ENCODE results near the gene ARSG.
"Not testable (repeated sequence)": the region's sequence is repeated elsewhere in the genome, so short reads cannot be mapped to it uniquely, and the experiment has no call there.

Gene ARSG

DNA sequence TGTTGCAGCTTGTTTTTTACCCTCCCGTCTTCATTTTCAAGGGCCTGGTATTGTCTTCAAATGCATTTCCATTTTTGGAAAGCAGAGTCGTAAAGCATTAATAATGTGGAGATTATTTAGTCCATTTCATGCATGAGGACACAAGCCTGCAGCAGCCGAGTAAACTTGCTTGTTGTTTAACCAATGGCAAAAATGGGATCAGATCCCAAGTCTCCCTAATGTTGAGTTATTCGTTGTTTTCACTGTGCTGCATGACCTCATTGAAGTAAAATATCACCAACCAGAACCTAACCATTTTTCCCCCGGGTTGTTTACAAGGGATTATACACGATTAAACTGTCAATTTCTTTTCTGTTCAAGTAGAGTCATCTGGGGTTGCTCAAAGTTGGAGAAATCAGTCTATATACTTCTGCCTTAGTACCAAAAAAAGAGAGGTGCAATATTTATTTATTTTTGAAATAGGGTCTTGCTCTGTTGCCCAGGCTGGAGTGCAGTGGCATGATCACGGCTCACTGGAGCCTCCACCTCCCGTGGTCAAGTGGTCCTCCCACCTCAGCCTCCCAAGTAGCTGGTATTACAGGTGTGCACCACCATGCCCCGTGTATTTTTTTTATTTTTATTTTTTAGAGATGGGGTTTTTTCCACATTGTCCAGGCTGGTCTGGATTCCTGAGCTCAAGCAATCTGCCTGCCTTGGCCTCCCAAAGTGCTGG is 31.1 kb upstream of the ARSG start:
- Mint-ChIP-seq H3K27me3 (ENCODE audit: low read depth, poor library complexity) (peaks cover 23% of the 10 kb centered on the region), H3K4me1 (peaks cover 24% of the 10 kb centered on the region), H3K4me3 (no peak overlapping the region), H3K27ac (no peak overlapping the region), H3K36me3 (ENCODE audit: low read depth) (peaks cover 23% of the 10 kb centered on the region), H3K9me3 (no peaks in the 10 kb centered on the region)
- TF ChIP-seq, protein P1, sequence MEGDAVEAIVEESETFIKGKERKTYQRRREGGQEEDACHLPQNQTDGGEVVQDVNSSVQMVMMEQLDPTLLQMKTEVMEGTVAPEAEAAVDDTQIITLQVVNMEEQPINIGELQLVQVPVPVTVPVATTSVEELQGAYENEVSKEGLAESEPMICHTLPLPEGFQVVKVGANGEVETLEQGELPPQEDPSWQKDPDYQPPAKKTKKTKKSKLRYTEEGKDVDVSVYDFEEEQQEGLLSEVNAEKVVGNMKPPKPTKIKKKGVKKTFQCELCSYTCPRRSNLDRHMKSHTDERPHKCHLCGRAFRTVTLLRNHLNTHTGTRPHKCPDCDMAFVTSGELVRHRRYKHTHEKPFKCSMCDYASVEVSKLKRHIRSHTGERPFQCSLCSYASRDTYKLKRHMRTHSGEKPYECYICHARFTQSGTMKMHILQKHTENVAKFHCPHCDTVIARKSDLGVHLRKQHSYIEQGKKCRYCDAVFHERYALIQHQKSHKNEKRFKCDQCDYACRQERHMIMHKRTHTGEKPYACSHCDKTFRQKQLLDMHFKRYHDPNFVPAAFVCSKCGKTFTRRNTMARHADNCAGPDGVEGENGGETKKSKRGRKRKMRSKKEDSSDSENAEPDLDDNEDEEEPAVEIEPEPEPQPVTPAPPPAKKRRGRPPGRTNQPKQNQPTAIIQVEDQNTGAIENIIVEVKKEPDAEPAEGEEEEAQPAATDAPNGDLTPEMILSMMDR (IDR thresholded peaks at IDR 0.05) = no peak
- no peak for DNase-seq

DNA sequence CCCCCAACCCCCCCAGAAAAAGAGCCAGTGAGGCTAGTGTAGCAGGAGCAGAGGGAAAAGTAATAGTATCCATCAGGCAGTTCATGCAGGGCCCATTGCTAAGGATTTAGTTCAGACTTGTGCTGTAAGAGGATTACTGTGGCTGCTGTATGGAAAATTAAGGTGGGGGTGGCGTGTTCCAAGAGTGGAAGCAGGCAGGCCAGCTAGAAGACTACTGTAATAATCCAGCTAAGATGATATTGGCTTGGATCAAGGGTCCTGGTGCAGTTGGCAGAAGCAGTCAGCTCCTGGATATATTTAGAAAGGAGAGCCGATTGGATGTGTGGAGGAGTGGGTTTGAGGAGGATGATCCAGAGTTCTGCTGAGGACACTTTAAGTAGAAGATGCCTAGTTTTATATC is 28.8 kb upstream of the ARSG start:
- not testable (repeated sequence) for DNase-seq; H3K27ac Mint-ChIP-seq; H3K9me3 Mint-ChIP-seq; H3K36me3 Mint-ChIP-seq (ENCODE audit: low read depth); H3K4me3 Mint-ChIP-seq
- peaks cover 24% of the 10 kb centered on the region for H3K4me1 Mint-ChIP-seq
- peaks cover 27% of the 10 kb centered on the region for H3K27me3 Mint-ChIP-seq (ENCODE audit: low read depth, poor library complexity)

DNA sequence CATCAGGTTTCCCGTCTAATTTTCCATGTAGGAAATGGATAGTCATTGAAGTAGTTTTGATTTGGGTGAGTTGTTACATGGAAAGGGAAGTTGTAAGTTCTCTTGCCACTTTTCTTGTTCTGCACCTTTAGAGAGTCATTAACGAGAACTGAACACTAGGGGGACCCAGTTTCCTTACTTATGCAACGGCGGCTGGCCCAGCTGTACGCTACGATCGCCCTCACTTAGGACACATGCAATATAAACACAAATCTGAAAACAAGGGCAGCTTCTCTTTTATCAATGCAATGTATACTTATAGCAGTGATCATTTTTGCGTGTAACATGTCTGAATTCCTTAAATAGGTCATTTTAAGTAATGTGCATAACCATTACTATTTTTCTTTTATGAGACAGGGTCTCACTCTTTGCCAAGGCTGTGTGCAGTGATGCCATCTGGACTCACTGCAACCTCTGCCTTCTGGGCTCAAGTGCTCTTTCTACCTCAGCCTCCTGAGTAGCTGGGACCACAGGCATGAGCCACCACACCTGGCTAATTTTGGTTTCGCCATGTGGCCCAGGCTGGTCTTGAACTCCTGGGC is 28.1 kb upstream of the ARSG start:
- DNase-seq = peak; percentile 12
- not testable (repeated sequence) for H3K9me3 Mint-ChIP-seq; H3K27ac Mint-ChIP-seq; H3K36me3 Mint-ChIP-seq (ENCODE audit: low read depth); H3K4me3 Mint-ChIP-seq
- peaks cover 27% of the 10 kb centered on the region for H3K27me3 Mint-ChIP-seq (ENCODE audit: low read depth, poor library complexity)
- peaks cover 24% of the 10 kb centered on the region for H3K4me1 Mint-ChIP-seq
- TF ChIP-seq, protein P1 (IDR thresholded peaks at IDR 0.05) = peak; percentile 57

DNA sequence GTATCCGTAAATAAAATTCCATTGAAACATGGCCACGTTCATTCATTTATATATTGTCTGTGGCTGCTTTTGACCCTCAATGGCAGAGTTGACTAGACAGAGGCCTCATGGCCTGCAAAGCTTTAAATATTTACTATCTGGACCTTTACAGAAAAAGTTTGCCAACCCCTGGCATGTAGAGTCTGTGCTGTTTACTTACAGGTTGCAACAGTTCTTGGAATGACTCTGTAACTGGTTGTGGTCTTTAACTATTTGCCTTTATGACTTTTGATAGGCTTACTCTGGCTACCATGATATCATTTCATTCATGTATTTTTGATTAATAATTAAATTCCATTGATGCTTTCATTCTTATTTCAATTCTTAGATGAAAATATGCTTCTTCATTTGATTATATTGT is 25.5 kb upstream of the ARSG start:
- H3K4me3 Mint-ChIP-seq; H3K4me1 Mint-ChIP-seq; H3K36me3 Mint-ChIP-seq (ENCODE audit: low read depth); DNase-seq; H3K9me3 Mint-ChIP-seq; H3K27ac Mint-ChIP-seq: not testable (repeated sequence)
- peaks cover 18% of the 10 kb centered on the region for H3K27me3 Mint-ChIP-seq (ENCODE audit: low read depth, poor library complexity)

DNA sequence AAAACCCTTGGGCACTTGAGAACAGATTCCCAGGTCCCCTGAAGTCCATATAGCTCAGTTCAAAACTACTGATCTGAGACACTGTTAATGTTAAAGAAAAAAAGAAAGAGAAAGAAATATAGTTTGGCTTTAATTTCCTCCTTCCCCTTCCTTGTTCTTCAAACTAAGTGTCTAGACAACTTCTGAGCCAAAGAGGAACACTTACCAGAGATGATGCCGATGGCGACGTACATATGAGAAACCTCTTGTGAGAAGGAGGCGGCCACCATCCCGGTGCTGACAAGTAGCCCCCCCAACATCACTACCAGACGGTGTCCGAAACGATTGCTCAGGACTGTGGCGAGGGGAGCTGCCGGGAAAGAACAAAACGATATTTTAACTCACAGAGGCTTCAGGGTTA is 17.6 kb upstream of the ARSG start:
- no peak overlapping the region for H3K27ac Mint-ChIP-seq
- no peaks in the 10 kb centered on the region for H3K36me3 Mint-ChIP-seq (ENCODE audit: low read depth)
- H3K27me3 Mint-ChIP-seq (ENCODE audit: low read depth, poor library complexity) = peaks cover 7% of the 10 kb centered on the region
- H3K9me3 Mint-ChIP-seq = peaks cover 16% of the 10 kb centered on the region
- H3K4me1 Mint-ChIP-seq = no peaks in the 10 kb centered on the region
- TF ChIP-seq, protein P1 (IDR thresholded peaks at IDR 0.05) = no peak
- no peak for DNase-seq
- no peak overlapping the region for H3K4me3 Mint-ChIP-seq

DNA sequence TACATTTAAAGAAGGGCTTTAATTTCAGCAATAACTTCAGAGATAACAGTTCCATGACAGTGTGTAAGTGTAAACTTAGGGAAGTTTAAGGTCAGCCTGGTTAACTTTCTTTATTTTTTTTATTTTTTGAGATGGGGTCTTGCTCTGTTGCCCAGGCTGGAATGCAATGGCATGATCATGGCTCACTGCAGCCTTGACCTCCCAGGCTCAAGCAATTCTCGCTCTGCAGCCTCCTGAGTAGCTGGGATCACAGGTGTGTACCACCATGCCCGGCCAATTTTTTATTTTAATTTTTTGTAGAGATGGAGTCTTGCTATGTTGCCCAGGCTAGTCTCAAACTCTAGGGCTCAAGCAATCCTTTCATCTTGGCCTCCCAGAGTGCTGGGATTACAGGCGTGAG is 15.0 kb upstream of the ARSG start:
- H3K27me3 Mint-ChIP-seq (ENCODE audit: low read depth, poor library complexity); H3K4me3 Mint-ChIP-seq; H3K36me3 Mint-ChIP-seq (ENCODE audit: low read depth); H3K27ac Mint-ChIP-seq; H3K4me1 Mint-ChIP-seq; DNase-seq: not testable (repeated sequence)
- H3K9me3 Mint-ChIP-seq = peaks cover 34% of the 10 kb centered on the region

DNA sequence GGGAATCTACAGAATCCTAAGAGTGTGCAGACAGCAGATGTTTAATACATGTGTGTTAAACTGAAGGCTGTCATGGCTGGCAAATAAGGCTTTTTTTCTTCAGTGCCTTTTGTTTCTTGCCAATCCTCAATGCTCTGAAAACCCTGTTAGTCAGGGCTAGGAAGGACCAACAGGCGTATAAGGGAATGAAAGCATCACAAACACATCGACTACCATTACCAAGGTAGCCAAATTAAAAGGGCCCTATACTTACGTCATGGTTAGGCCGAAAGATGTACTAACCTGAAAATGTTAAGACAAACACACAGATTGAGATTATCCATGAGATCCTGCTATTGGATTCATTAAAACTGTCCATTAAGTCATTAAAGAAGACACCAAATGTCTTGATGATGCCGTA is 13.5 kb upstream of the ARSG start:
- H3K9me3 Mint-ChIP-seq = peaks cover 42% of the 10 kb centered on the region
- peaks cover 7% of the 10 kb centered on the region for H3K27me3 Mint-ChIP-seq (ENCODE audit: low read depth, poor library complexity)
- TF ChIP-seq, protein P1 (IDR thresholded peaks at IDR 0.05) = no peak
- no peak overlapping the region for H3K27ac Mint-ChIP-seq
- DNase-seq = no peak
- no peak overlapping the region for H3K4me3 Mint-ChIP-seq
- H3K4me1 Mint-ChIP-seq = no peaks in the 10 kb centered on the region
- H3K36me3 Mint-ChIP-seq (ENCODE audit: low read depth) = no peaks in the 10 kb centered on the region

DNA sequence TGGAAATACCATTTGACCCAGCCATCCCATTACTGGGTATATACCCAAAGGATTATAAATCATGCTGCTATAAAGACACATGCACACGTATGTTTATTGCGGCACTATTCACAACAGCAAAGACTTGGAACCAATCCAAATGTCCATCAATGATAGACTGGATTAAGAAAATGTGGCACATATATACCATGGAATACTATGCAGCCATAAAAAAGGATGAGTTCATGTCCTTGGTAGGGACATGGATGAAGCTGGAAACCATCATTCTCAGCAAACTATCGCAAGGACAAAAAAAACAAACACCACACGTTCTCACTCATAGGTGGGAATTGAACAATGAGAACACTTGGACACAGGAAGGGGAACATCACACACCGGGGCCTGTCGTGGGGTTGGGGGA is 9.3 kb upstream of the ARSG start:
- H3K27me3 Mint-ChIP-seq (ENCODE audit: low read depth, poor library complexity); H3K4me1 Mint-ChIP-seq; H3K27ac Mint-ChIP-seq; H3K4me3 Mint-ChIP-seq; DNase-seq; H3K36me3 Mint-ChIP-seq (ENCODE audit: low read depth): not testable (repeated sequence)
- peaks cover 38% of the 10 kb centered on the region for H3K9me3 Mint-ChIP-seq

All from nephron progenitor cell (in vitro differentiated cells).